Measurements from ENCODE around the gene CDH18. TPM values are rescaled to one million over a fixed set of nuclear protein-coding genes. Genes with fewer than 3 reads are reported as not detected.

The CDH18 gene
- total RNA-seq, 2 donors from 2014 or later: not detected

GRCh38 chr5:19630876-19631275, 357.1 kb downstream of the CDH18 start:
- ATAC-seq (no peak), DNase-seq (no peak)
- intact Hi-C loops (cut with DNase I): no loop called here

DNA sequence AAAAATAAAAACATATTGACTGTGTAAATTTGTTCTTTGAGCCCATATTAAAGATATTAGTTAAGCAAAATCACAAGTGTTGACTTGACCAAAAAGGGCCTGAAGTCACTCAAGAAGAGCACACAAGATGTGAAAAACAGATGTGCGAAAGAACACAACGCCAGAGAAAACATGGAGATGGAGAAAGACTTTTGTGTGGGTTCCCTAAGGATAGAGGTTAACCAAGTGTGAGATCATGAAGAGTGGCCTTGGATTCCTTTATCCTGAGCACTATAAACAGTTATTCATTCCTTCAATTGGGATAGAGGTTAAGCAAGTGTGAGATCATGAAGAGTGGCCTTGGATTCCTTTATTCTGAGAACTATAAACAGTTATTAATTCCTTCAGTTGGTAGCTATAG, 361.8 kb downstream of the CDH18 start:
- ATAC-seq (no peak), DNase-seq (no peak)
- intact Hi-C loops (cut with DNase I): no loop called here

DNA sequence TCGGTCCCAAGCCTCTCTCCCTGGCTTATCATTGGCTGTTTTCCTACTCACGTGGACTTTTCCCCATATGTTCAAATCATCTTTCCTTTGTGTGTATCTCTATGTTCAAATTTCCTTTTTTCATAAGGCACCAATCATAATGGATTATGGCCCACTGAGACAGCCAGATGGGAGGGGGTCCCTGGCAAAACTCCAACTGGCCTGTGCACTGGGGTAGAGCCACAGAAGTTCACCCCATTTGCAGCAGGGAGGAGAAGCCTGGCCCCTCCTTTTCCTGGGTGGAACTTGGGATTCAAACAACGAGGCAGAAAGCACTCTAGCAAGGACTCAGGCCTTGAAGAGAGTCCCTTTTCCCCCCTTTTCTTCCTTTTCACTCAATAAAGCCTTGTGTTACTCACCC, 362.4 kb downstream of the CDH18 start:
- DNase-seq (no peak), ATAC-seq (no peak)
- intact Hi-C loops (cut with DNase I): no loop called here

DNA sequence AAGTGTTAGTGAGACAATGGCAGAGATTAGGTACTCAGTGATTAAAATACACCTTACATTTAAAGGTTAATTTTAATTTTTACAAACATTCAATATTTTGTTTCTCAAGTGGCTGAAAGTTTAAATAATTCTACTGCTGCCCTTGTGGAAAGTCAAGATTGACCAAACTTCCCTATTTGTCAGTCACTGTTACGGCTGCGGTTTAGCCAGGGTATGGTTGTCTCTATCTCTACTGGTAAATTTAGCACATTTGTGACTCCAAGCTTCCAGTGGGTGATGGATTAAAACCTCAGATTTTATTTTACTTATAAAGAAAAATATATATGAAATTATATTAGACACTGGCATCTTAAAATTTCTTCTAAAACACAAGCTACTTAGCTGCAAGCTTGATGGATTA, 368.4 kb downstream of the CDH18 start:
- DNase-seq (no peak), ATAC-seq (no peak)
- intact Hi-C loops (cut with DNase I): no loop called here

DNA sequence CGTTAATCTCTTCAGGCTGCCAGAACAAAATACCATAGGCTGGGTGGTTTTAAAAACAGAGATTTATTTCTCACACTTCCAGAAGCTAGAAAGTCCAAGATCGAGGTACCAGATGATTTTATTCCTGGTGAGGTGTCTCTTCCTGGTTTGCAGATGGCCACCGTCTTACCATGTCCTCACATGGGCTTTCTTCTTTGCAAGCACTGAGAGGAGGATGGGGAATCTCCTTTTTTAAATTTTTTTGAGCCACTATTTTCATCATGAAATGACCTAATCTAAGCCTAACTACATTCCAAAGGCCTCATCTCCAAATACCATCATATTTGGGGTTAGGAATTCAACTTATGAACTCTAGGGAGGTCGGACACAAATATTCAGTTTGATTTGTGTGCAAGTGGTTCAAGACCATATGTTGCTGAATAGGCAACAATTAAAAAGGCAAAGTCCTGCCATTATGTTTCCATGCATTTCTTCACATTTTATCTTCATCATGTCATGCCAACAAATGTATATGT, 371.2 kb downstream of the CDH18 start:
- intact Hi-C loops (cut with DNase I): no loop called here
- DNase-seq (no peak), ATAC-seq (no peak)

DNA sequence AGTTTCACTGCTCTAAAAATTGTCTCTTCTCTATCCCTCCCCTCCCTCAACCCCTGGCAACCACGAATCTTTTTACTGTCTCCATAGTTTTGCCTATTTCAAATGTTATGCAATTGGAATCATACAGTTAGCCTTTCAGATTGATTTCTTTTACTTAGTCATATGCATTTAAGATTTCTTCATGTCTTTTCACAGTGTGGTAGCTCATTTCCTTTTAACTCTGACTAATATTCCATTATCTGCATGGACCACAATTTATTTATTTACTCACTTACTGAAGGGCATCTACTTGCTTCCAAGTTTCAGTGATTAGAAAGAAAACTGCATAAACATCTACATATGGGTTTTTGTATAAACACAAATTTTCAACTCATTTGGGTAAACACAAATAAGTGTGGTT, 372.3 kb downstream of the CDH18 start:
- ATAC-seq: no peak
- intact Hi-C loops (cut with DNase I): no loop called here
- DNase-seq: no peak

DNA sequence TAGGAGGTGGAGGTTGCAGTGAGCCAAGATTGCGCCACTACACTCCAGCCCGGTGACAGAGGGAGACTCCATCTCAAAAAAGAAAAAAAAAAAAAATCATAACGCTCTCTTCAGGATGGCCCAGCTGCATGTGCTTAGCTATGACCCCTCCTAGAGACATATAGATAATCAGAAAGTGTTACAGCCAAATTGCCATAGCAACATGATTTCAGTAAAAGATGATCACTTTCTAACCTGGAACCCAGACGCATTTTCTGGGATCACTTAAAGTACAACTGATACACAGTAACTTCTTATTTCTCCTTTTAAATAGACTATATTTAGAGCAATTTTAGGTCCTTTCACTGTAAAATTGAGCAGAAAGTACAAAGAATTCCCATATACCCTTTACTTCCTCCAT, 372.9 kb downstream of the CDH18 start:
- intact Hi-C loops (cut with DNase I): no loop called here
- no peak for ATAC-seq
- no peak for DNase-seq

DNA sequence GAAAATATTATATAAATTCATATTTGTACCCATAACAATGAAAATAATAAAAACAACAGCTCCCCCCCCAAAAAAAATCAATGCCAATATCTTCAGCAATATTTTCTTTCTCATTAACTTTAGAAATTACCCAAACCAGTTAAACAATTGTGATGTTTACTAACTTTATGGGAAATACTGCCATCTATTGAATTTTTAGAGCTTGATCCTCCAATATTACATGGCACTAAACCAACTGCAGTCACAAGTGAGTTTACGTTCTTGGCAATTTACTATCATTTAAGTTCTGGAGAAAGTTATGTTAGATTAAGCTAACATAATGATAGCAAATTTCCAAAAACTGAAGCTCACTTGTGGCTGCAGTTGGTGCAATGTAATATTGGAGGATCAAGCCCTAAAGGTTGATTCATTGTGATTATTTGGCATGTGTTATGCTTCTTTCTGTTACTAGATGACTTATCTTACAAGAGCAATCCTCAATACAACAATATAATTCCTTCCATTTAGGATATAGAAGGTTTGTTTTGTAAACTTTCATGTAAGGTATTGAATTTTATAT, 379.5 kb downstream of the CDH18 start:
- intact Hi-C loops (cut with DNase I): loop anchor here in 1 of 2 donors (10.0 kb wide), 1 partner anchor 834 kb away; no protein-coding TSS in a partner anchor
- ATAC-seq (no peak), DNase-seq (no peak)

DNA sequence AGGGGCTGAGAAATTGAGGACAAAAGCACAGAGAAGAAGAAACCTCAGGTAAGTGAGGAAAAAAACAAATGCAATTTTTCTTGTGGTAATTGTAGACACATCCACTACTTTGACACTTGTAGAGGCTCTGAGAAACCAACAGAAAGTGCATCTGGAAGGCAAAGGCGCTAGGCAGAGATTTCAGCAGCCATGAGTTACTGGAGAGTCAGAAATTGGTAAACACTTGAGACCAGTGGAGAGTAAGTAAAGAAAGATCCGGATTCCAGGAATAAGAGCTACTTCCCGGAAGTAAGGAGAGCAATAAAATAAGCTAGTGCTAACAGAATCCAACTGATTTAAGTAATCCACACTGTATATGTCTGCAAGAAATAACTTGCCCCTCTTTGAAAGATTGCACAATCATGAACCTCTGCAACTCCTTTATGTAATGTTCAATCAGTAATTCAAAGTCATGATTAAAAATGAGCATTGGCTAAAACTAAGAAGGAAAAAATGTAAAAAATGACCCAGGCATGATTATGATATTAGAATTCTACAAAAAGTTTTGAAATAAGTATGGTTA, 382.1 kb downstream of the CDH18 start:
- intact Hi-C loops (cut with DNase I): loop anchor here in 1 of 2 donors (10.0 kb wide), 1 partner anchor 831 kb away; no protein-coding TSS in a partner anchor
- no peak for DNase-seq
- ATAC-seq: no peak

- intact Hi-C loops (cut with DNase I): no loop called here
These were observed 403.9 kb downstream of the CDH18 start for GRCh38 chr5:19584131-19584530.

DNA sequence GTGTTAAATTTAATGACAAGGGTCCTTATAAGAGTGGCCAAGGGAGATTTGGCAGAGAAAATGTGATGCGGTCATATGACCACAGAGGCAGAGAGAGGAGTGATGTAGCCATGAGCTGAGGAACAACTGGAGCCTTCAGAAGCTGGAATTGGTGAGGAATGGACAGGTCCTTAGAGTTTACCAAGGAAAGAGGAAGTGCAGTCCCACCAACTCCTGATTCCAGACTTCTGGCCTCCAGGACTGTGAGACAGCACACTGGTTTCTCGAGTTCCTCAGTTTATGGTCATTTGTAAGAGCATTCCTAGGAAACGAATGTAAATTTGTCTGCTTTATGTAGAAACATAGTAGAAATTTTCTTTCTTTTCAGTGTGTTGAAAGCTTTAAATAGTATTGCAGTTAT, 410.1 kb downstream of the CDH18 start:
- intact Hi-C loops (cut with DNase I): no loop called here
- no peak for DNase-seq
- ATAC-seq: no peak

More at GRCh38 chr5:19584131-19584530, 403.9 kb downstream of the CDH18 start:
- DNase-seq (no peak), ATAC-seq (no peak)

GRCh38 chr5:19568004-19568403, 420.0 kb downstream of the CDH18 start:
- ATAC-seq (no peak), DNase-seq (no peak)
- intact Hi-C loops (cut with DNase I): no loop called here

DNA sequence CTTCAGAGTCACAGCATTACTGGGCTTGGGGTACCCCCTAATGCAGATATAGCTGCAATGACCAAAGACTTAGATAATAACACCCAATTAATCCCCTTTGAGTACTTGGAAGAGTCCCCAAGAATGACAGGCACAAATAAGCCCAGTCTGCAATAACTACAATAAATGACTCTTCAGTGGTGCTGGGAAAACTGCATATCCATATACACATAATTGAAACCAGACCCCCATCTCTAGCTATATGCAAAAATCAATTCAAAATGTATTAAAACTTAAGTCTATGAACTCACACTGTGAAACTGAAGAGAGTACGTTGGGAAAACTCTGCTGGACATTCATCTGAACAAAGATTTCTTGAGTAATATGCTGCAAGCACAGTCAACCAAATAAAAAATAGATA, 422.5 kb downstream of the CDH18 start:
- intact Hi-C loops (cut with DNase I): no loop called here
- DNase-seq (no peak), ATAC-seq (no peak)

- ATAC-seq: no peak
- intact Hi-C loops (cut with DNase I): no loop called here
- DNase-seq: no peak
These were observed 424.0 kb downstream of the CDH18 start for GRCh38 chr5:19564036-19564435.

DNA sequence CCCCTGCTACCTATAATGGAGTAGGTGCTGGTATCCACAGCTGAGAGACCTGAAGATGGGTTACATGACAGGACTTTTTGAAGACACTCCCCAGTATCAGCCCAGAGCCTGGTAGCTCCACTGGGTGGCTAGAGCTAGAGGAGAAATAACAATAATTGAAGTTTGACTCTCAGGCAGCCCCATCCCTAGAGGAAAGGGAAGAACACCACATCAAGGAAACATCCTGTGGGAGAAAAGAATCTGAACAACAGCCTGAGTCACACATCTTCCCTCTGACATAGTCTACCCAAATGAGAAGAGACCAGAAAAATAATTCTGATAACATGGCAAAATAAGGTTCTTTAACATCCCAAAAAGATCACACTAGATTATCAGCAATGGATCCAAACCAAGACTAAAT, 432.1 kb downstream of the CDH18 start:
- ATAC-seq (no peak), DNase-seq (no peak)
- intact Hi-C loops (cut with DNase I): no loop called here

DNA sequence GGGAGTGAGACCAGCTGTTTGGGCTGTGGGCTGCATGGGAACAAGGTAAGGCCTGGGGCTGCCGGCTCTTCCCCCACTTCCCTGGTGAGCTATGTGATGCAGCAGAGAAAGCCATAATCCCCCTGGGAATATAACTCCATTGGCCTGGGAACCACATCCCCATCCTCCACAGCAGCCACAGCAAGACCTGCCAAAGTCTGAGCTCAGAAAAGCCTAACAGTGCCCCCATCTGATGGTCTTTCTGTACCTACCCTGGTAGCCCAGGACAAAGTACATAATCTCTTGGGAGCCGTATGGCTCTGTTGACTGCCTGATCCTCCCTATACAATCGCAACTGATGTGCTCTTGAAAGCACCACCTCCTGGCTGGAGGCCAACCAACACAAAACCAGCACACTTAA, 432.6 kb downstream of the CDH18 start:
- intact Hi-C loops (cut with DNase I): no loop called here
- no peak for ATAC-seq
- no peak for DNase-seq

DNA sequence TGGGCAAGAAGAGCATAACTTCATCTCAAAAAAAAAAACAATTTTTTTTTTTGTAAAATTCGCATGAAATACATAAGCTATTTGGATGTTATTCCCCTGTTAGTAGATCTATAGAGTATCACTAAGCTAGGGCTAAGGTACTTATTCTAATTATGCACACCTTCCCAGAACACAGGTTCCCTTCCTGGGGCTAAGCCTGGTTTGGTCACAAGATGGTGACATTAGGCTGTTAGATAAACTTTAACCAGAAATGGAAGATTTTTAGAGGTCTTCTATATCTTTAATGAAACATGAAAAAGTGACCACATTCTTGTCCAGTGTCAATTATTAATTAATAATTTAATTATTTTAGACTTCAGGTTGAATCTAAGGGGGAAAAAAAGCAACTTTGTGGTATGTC, 433.5 kb downstream of the CDH18 start:
- DNase-seq (no peak), ATAC-seq (no peak)
- intact Hi-C loops (cut with DNase I): no loop called here

DNA sequence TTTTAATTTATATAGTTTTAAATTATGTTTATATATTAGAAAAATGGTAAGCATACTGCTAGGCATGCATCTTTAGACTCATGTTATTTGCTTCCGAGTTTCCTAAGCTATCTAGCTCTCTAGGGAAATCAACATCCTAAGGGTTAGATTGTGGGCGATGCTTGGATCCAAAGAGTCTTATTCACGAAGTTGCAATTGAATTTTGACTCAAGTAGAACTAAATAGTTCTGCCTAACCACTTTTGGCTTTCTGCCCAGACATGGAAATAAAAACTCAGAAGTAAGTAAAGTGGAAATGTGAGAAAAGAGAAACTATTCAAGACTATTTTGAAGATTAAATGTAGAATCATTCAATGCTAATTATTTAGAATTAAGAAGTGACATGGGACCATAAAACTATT, 440.4 kb downstream of the CDH18 start:
- DNase-seq (no peak), ATAC-seq (no peak)
- intact Hi-C loops (cut with DNase I): no loop called here

- ATAC-seq: no peak
- DNase-seq: no peak
- intact Hi-C loops (cut with DNase I): no loop called here
These were observed 441.5 kb downstream of the CDH18 start for GRCh38 chr5:19546521-19546920.

- intact Hi-C loops (cut with DNase I): no loop called here
- ATAC-seq: no peak
- no peak for DNase-seq
These were observed 449.4 kb downstream of the CDH18 start for GRCh38 chr5:19538607-19539006.

DNA sequence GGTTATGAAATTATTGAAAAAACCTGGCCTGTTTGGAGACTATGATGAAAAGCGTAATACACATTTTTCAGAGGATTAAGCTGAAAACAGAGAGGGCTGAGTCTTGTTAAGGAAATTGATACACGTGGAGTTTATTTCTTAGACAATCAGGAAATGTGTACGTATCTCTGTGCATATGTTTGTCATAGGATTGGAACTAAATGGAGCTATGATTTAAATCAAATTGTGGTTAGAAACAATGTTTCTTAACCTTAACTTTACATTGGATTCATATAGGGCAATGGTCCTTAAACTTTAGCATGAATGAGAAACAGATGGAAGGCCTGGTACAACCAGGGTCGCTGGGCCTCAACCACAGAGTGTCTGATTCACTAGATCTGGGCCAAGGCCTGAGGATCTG, 451.6 kb downstream of the CDH18 start:
- intact Hi-C loops (cut with DNase I): no loop called here
- no peak for DNase-seq
- ATAC-seq: no peak

Data from left cardiac atrium (tissue), 4 donors.